Measurements from ENCODE around the gene SNAP25. TPM values are rescaled to one million over a fixed set of nuclear protein-coding genes. Genes with fewer than 3 reads are reported as not detected.

SNAP25 gene
- total RNA-seq, 2 donors from 2014 or later = 0.11 TPM; not detected in 1

GRCh38 chr20:10249822-10250221, 31.2 kb downstream of the SNAP25 start:
- H3K36me3 Mint-ChIP-seq (ENCODE audit: low read depth) = no peaks in the 10 kb centered on the region
- Histone ChIP-seq H3K27ac (ENCODE audit: low read depth, low read length) (no peak overlapping the region), H3K4me3 (ENCODE audit: low read length) (no peak overlapping the region), H3K36me3 (ENCODE audit: control insufficient read depth, insufficient read depth, low read length) (no peaks in the 10 kb centered on the region), H3K4me1 (ENCODE audit: control insufficient read depth, insufficient read depth, low read length) (peaks cover 9% of the 10 kb centered on the region), H3K9me3 (ENCODE audit: control insufficient read depth, low read length) (no peaks in the 10 kb centered on the region), H3K9ac (ENCODE audit: extremely low read depth, low read length, poor library complexity, severe bottlenecking) (no peak overlapping the region), H3K27me3 (ENCODE audit: control insufficient read depth, insufficient read depth, low read length, poor library complexity, severe bottlenecking) (no peaks in the 10 kb centered on the region)
- H3K27me3 Mint-ChIP-seq (ENCODE audit: insufficient read depth) = peaks cover 2% of the 10 kb centered on the region
- no peak for TF ChIP-seq CTCF (conservative IDR thresholded peaks at IDR 0.05)
- no peaks in the 10 kb centered on the region for H3K9me3 Mint-ChIP-seq
- DNase-seq = no peak
- H3K4me1 Mint-ChIP-seq = peaks cover 17% of the 10 kb centered on the region
- H3K27ac Mint-ChIP-seq = no peak overlapping the region
- no peak overlapping the region for H3K4me3 Mint-ChIP-seq
- WGBS, 2 experiments (ENCODE audit: insufficient coverage in 1 of 2, insufficient read length in 1 of 2) = 89 to 92% methylated on average over 2 of the region's 2 CpGs

GRCh38 chr20:10250902-10251301, 32.3 kb downstream of the SNAP25 start:
- Mint-ChIP-seq H3K4me1 (peaks cover 17% of the 10 kb centered on the region), H3K36me3 (ENCODE audit: low read depth) (no peaks in the 10 kb centered on the region), H3K27ac (no peak overlapping the region), H3K9me3 (no peaks in the 10 kb centered on the region), H3K4me3 (no peak overlapping the region), H3K27me3 (ENCODE audit: insufficient read depth) (no peaks in the 10 kb centered on the region)
- Histone ChIP-seq H3K4me1 (ENCODE audit: control insufficient read depth, insufficient read depth, low read length) (peaks cover 9% of the 10 kb centered on the region), H3K4me3 (ENCODE audit: low read length) (no peak overlapping the region), H3K27me3 (ENCODE audit: control insufficient read depth, insufficient read depth, low read length, poor library complexity, severe bottlenecking) (no peaks in the 10 kb centered on the region), H3K9me3 (ENCODE audit: control insufficient read depth, low read length) (no peaks in the 10 kb centered on the region), H3K9ac (ENCODE audit: extremely low read depth, low read length, poor library complexity, severe bottlenecking) (no peak overlapping the region), H3K27ac (ENCODE audit: low read depth, low read length) (no peak overlapping the region), H3K36me3 (ENCODE audit: control insufficient read depth, insufficient read depth, low read length) (no peaks in the 10 kb centered on the region)
- no peak for DNase-seq
- WGBS, 2 experiments (ENCODE audit: insufficient coverage in 1 of 2, insufficient read length in 1 of 2) = 89 to 92% methylated on average over 5 of the region's 5 CpGs
- TF ChIP-seq CTCF (conservative IDR thresholded peaks at IDR 0.05) = no peak

DNA sequence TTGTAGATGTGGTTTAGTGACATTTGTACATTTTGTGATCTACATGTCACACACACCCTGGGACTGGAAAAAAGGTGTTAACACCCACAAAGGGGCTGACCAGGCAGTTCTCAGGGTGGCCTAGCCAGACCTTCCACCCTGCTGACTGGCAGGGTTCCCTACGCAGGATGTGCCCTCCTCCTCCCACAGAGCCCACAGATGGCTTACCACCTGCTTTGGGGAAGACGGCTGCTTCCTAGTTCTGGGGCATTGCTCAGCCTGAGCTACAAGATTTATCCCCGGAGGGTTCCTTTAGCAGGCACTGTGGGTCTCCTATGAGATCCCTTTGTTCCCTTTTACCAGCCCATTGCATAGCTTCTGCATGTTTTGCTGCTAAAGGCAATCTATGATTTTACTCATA, 35.1 kb downstream of the SNAP25 start:
- Histone ChIP-seq H3K9me3 (ENCODE audit: control insufficient read depth, low read length) (no peaks in the 10 kb centered on the region), H3K27ac (ENCODE audit: low read depth, low read length) (no peak overlapping the region), H3K4me3 (ENCODE audit: low read length) (no peak overlapping the region), H3K36me3 (ENCODE audit: control insufficient read depth, insufficient read depth, low read length) (no peaks in the 10 kb centered on the region), H3K27me3 (ENCODE audit: control insufficient read depth, insufficient read depth, low read length, poor library complexity, severe bottlenecking) (no peaks in the 10 kb centered on the region), H3K4me1 (ENCODE audit: control insufficient read depth, insufficient read depth, low read length) (peaks cover 5% of the 10 kb centered on the region), H3K9ac (ENCODE audit: extremely low read depth, low read length, poor library complexity, severe bottlenecking) (no peak overlapping the region)
- no peak for DNase-seq
- H3K27ac Mint-ChIP-seq = no peak overlapping the region
- H3K36me3 Mint-ChIP-seq (ENCODE audit: low read depth) = no peaks in the 10 kb centered on the region
- no peaks in the 10 kb centered on the region for H3K27me3 Mint-ChIP-seq (ENCODE audit: insufficient read depth)
- H3K4me3 Mint-ChIP-seq = no peak overlapping the region
- H3K4me1 Mint-ChIP-seq = peaks cover 15% of the 10 kb centered on the region
- WGBS, 2 experiments (ENCODE audit: insufficient coverage in 1 of 2, insufficient read length in 1 of 2) = 86 to 96% methylated on average over 3 of the region's 3 CpGs
- H3K9me3 Mint-ChIP-seq = no peaks in the 10 kb centered on the region
- no peak for TF ChIP-seq CTCF (conservative IDR thresholded peaks at IDR 0.05)

Measured in endodermal cell (in vitro differentiated cells).